ENCODE data around the gene RARG. TPM values are rescaled to one million over a fixed set of nuclear protein-coding genes. Genes with fewer than 3 reads are reported as not detected.

The RARG gene
- polyA plus RNA-seq, 1 donor (not counting 4 experiments of a cell fraction or from before 2014, with no cell fraction given): 26.4 TPM

- Histone ChIP-seq H3K9me1 (ENCODE audit: control insufficient read depth, extremely low read depth, insufficient read depth, low read length) (no peaks in the 10 kb centered on the region), H3K36me3 (ENCODE audit: control insufficient read depth in 2 of 2, extremely low read depth in 1 of 2, insufficient read depth in 2 of 2, low read length in 2 of 2) (peaks cover 0 to 3% of the 10 kb centered on the region in 2 experiments), H3K27ac (ENCODE audit: control insufficient read depth, insufficient read depth, low read length) (no peak overlapping the region), H3K27me3 (ENCODE audit: control insufficient read depth, extremely low read depth, insufficient read depth, low read length) (no peaks in the 10 kb centered on the region), H3K9me3 (ENCODE audit: control insufficient read depth, low read depth, low read length) (no peaks in the 10 kb centered on the region), H3K4me1 (ENCODE audit: control insufficient read depth, extremely low read depth, insufficient read depth, low read length) (peaks cover 2% of the 10 kb centered on the region), H3K79me2 (ENCODE audit: control insufficient read depth, insufficient read depth, low read length) (no peaks in the 10 kb centered on the region), H2AFZ (ENCODE audit: control insufficient read depth, low read length) (no peak overlapping the region), H4K20me1 (ENCODE audit: control insufficient read depth, extremely low read depth, insufficient read depth, low read length) (no peaks in the 10 kb centered on the region), H3K4me2 (ENCODE audit: control insufficient read depth, extremely low read depth, insufficient read depth, low read depth, low read length) (no peak overlapping the region), H3K9ac (ENCODE audit: control insufficient read depth, extremely low read depth, insufficient read depth, low read length) (no peak overlapping the region), H3K4me3 (ENCODE audit: control insufficient read depth in 2 of 3, extremely low read depth in 1 of 3, insufficient read depth in 2 of 3, low read depth in 1 of 3, low read length in 3 of 3) (no peak overlapping the region)
- dilution Hi-C loops (cut with MboI; ENCODE audit: extremely low pct_ligation_motif_present, low sequenced_read_pairs): no loop called here
- no peak for DNase-seq (ENCODE audit: low read depth, low spot score)
- no peak for FAIRE-seq
- TF ChIP-seq CTCF (optimal IDR thresholded peaks at IDR 0.05 in 1 of 3, IDR thresholded peaks at IDR 0.05 in 1 of 3, conservative IDR thresholded peaks at IDR 0.05 in 1 of 3; ENCODE audit: extremely low read depth in 1 of 3, insufficient read depth in 2 of 3, low read length in 3 of 3): no peak
- no peak for TF ChIP-seq EZH2 (IDR thresholded peaks at IDR 0.05; ENCODE audit: low read length)
These were observed 36.2 kb downstream of the RARG start for GRCh38 chr12:53195516-53196420.

DNA sequence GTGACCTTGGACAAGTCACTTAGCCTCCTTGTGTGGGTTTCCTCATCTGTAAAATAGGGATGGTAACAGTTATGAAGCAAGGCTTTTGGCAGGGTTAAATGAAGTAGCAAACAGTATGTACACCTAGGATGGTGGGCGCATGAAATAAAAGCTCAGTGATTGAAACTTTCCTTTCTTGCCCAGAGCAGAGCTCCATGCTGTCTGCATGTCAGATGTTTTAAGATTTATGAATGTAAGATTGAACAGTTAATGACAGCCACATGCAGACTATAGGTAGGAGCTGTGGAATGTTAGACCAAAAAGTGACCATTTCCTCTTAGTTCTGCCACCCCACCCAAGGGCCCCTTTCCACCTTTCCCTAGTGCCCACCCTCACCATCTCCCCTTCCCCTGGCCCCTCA lies 37.0 kb downstream of the RARG start:
- H3K27ac ChIP-seq (ENCODE audit: control insufficient read depth, insufficient read depth, low read length): no peak overlapping the region
- no peak overlapping the region for H3K4me3 ChIP-seq (ENCODE audit: control insufficient read depth in 2 of 3, extremely low read depth in 1 of 3, insufficient read depth in 2 of 3, low read depth in 1 of 3, low read length in 3 of 3)
- H2AFZ ChIP-seq (ENCODE audit: control insufficient read depth, low read length): no peak overlapping the region
- H3K9me1 ChIP-seq (ENCODE audit: control insufficient read depth, extremely low read depth, insufficient read depth, low read length): no peaks in the 10 kb centered on the region
- no peaks in the 10 kb centered on the region for H4K20me1 ChIP-seq (ENCODE audit: control insufficient read depth, extremely low read depth, insufficient read depth, low read length)
- no peak overlapping the region for H3K9ac ChIP-seq (ENCODE audit: control insufficient read depth, extremely low read depth, insufficient read depth, low read length)
- dilution Hi-C loops (cut with MboI; ENCODE audit: extremely low pct_ligation_motif_present, low sequenced_read_pairs): no loop called here
- H3K4me2 ChIP-seq (ENCODE audit: control insufficient read depth, extremely low read depth, insufficient read depth, low read depth, low read length): no peak overlapping the region
- H3K36me3 ChIP-seq (ENCODE audit: control insufficient read depth in 2 of 2, extremely low read depth in 1 of 2, insufficient read depth in 2 of 2, low read length in 2 of 2): peaks cover 0 to 3% of the 10 kb centered on the region in 2 experiments
- H3K27me3 ChIP-seq (ENCODE audit: control insufficient read depth, extremely low read depth, insufficient read depth, low read length): no peaks in the 10 kb centered on the region
- peaks cover 2% of the 10 kb centered on the region for H3K4me1 ChIP-seq (ENCODE audit: control insufficient read depth, extremely low read depth, insufficient read depth, low read length)
- no peaks in the 10 kb centered on the region for H3K9me3 ChIP-seq (ENCODE audit: control insufficient read depth, low read depth, low read length)
- H3K79me2 ChIP-seq (ENCODE audit: control insufficient read depth, insufficient read depth, low read length): no peaks in the 10 kb centered on the region
- DNase-seq (ENCODE audit: low read depth, low spot score): no peak
- FAIRE-seq: no peak
- TF ChIP-seq EZH2 (IDR thresholded peaks at IDR 0.05; ENCODE audit: low read length): no peak
- TF ChIP-seq CTCF (optimal IDR thresholded peaks at IDR 0.05 in 1 of 3, IDR thresholded peaks at IDR 0.05 in 1 of 3, conservative IDR thresholded peaks at IDR 0.05 in 1 of 3; ENCODE audit: extremely low read depth in 1 of 3, insufficient read depth in 2 of 3, low read length in 3 of 3): no peak
